ENCODE results near the gene RPTOR.

DNA sequence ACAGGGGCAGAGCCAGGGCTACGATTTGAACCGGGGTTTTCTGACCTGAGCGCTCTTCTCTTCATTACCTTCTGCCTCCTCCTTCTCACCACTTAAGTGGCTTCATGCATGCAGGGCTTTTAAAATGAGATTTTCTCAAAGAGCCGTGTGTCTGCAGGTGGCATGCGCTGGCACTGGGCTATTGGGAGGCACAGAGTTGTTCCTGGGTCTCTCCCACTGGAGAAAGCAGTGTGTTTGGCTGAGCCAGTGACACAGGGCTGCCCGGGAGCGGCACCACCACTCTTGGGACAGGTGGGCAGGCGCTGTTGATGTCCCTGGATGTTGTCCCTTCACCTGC lies 228.2 kb downstream of the RPTOR start:
- TF ChIP-seq CTCF (IDR thresholded peaks at IDR 0.05; ENCODE audit: low read depth, low read length), result no peak
- TF ChIP-seq EZH2phosphoT487 (IDR thresholded peaks at IDR 0.05; ENCODE audit: low read depth), result no peak
